IMR-90 (cell line): Measurements from ENCODE around the gene APOBEC3H. TPM values are rescaled to one million over a fixed set of nuclear protein-coding genes. Genes with fewer than 3 reads are reported as not detected.

ENCODE experiments used
- ATAC-seq: fragments of 200-7000 bp; cut with Tn5 transposase; 2 replicates; pipeline ENCODE4 v1.9.1; 2020; ENCODE audit warnings: low read depth, mild to moderate bottlenecking, moderate library complexity
- BruUV-seq: library from RNA; stranded (reverse); fragments of 400-500 nt; replicated peaks from 2 replicates; lab custom pipeline; 2021; lab: Mats Ljungman, UMichigan
- CTCF ChIA-PET: fragments of 300-600 bp; formaldehyde crosslinking; extraction: SDS; loops from one replicate; lab custom pipeline; 2021; ENCODE audit warnings: antibody characterized with exemption; lab: Yijun Ruan, JAX
- POLR2A ChIA-PET: fragments of 300-600 bp; sonication (Branson Sonifier 250); formaldehyde crosslinking; loops from one replicate; lab custom pipeline; 2022; ENCODE audit warnings: antibody characterized with exemption; ENCODE audit not compliant: unreplicated experiment; lab: Charles Lee
- DNase-seq: peaks from one replicate; pipeline ENCODE4 v3.0.0; 2013
- H2AFZ ChIP-seq: replicated peaks from 2 replicates; pipeline ENCODE3; 2013; ENCODE audit warnings: low read length, mild to moderate bottlenecking; ENCODE audit not compliant: poor library complexity
- H2AK5ac ChIP-seq: 2 replicates; pipeline ENCODE4 v1.6.1; 2013; ENCODE audit warnings: low read depth, low read length, inconsistent platforms
- H2AK9ac ChIP-seq: replicated peaks from 2 replicates; pipeline ENCODE3; 2013; ENCODE audit warnings: mild to moderate bottlenecking, low read depth, low read length, moderate library complexity; ENCODE audit not compliant: poor library complexity
- H2BK120ac ChIP-seq: 2 replicates; pipeline ENCODE4 v1.6.1; 2013; ENCODE audit warnings: low read depth, low read length, inconsistent platforms
- H2BK15ac ChIP-seq: 3 replicates; pipeline ENCODE4 v1.6.1; 2013; ENCODE audit warnings: low read depth, low read length, inconsistent platforms
- H2BK20ac ChIP-seq: 2 replicates; pipeline ENCODE4 v1.6.1; 2013; ENCODE audit warnings: low read depth, mild to moderate bottlenecking, inconsistent platforms, low read length, moderate library complexity
- H2BK5ac ChIP-seq: 2 replicates; pipeline ENCODE4 v1.6.1; 2013; ENCODE audit warnings: mild to moderate bottlenecking, low read depth, low read length, inconsistent platforms; ENCODE audit not compliant: poor library complexity, severe bottlenecking
- H3K14ac ChIP-seq: replicated peaks from 2 replicates; pipeline ENCODE4 v1.6.1; 2013; ENCODE audit warnings: low read depth, low read length, inconsistent platforms
- H3K18ac ChIP-seq: 2 replicates; pipeline ENCODE4 v1.6.1; 2013; ENCODE audit warnings: low read depth, low read length, control low read depth
- H3K23ac ChIP-seq: 2 replicates; pipeline ENCODE4 v1.6.1; 2013; ENCODE audit warnings: low read depth, low read length, inconsistent platforms
- H3K27ac ChIP-seq: 2 replicates; pipeline ENCODE4 v1.5.1; 2013; ENCODE audit warnings: mild to moderate bottlenecking, control low read depth, low read length; ENCODE audit not compliant: insufficient read depth
- H3K27me3 ChIP-seq: 2 replicates; pipeline ENCODE4 v1.6.1; 2013; ENCODE audit warnings: low read length; ENCODE audit not compliant: control insufficient read depth, insufficient read depth
- H3K36me3 ChIP-seq: 2 replicates; pipeline ENCODE4 v1.6.1; 2013; ENCODE audit warnings: low read length, mixed read lengths; ENCODE audit not compliant: control insufficient read depth, insufficient read depth
- H3K4ac ChIP-seq: 2 replicates; pipeline ENCODE4 v1.6.1; 2013; ENCODE audit warnings: low read depth, low read length, inconsistent platforms
- H3K4me1 ChIP-seq: 2 replicates; pipeline ENCODE4 v1.6.1; 2013; ENCODE audit warnings: low read length, mixed read lengths; ENCODE audit not compliant: control insufficient read depth, insufficient read depth
- H3K4me2 ChIP-seq: 2 replicates; pipeline ENCODE4 v1.6.1; 2013; ENCODE audit warnings: low read depth, mild to moderate bottlenecking, control low read depth, low read length, moderate library complexity
- H3K4me3 ChIP-seq: 2 replicates; pipeline ENCODE4 v1.5.1; 2013; ENCODE audit warnings: low read depth, mild to moderate bottlenecking, control low read depth, low read length, moderate library complexity; ENCODE audit not compliant: insufficient read depth
- H3K56ac ChIP-seq: 2 replicates; pipeline ENCODE4 v1.6.1; 2013; ENCODE audit warnings: low read length, inconsistent platforms; ENCODE audit not compliant: insufficient read depth; ENCODE audit errors: extremely low read depth
- H3K79me1 ChIP-seq, 2 experiments: 2 replicates each; pipeline ENCODE4 v1.6.1; 2013; ENCODE audit warnings: low read length in 2 of 2, inconsistent platforms in 1 of 2, low read depth in 1 of 2
- H3K9ac ChIP-seq: 2 replicates; pipeline ENCODE4 v1.6.1; 2013; ENCODE audit warnings: low read depth, low read length, control low read depth
- H3K9me1 ChIP-seq: 2 replicates; pipeline ENCODE4 v1.6.1; 2013; ENCODE audit warnings: low read length, inconsistent platforms; ENCODE audit not compliant: insufficient read depth
- H3K9me3 ChIP-seq: 2 replicates; pipeline ENCODE4 v1.6.1; 2013; ENCODE audit warnings: low read length; ENCODE audit not compliant: control insufficient read depth, insufficient read depth
- H4K20me1 ChIP-seq: 2 replicates; pipeline ENCODE4 v1.6.1; 2013; ENCODE audit warnings: low read length, inconsistent platforms; ENCODE audit not compliant: insufficient read depth
- H4K5ac ChIP-seq: 2 replicates; pipeline ENCODE4 v1.6.1; 2013; ENCODE audit warnings: mild to moderate bottlenecking, low read depth, low read length, control low read depth
- H4K8ac ChIP-seq, 2 experiments: 2 replicates each; pipeline ENCODE4 v1.6.1; 2013; ENCODE audit warnings: low read depth in 2 of 2, low read length in 2 of 2, control low read depth in 1 of 2, inconsistent platforms in 1 of 2
- H4K91ac ChIP-seq: 2 replicates; pipeline ENCODE4 v1.6.1; 2013; ENCODE audit warnings: low read depth, low read length, inconsistent platforms; ENCODE audit not compliant: insufficient read depth
- BHLHE40 ChIP-seq: fragments of 150-350 bp; IDR thresholded peaks from 2 replicates; pipeline ENCODE4 v1.6.1; 2016; ENCODE audit warnings: mild to moderate bottlenecking, low read depth, low read length
- CEBPB ChIP-seq: IDR thresholded peaks from 2 replicates; pipeline ENCODE4 v1.6.1; 2012; ENCODE audit warnings: low read depth, low read length, improper control_type of control experiment
- FOS ChIP-seq: fragments of 150-350 bp; IDR thresholded peaks from 2 replicates; pipeline ENCODE4 v1.6.1; 2016; ENCODE audit warnings: low read depth, low read length
- MAZ ChIP-seq: IDR thresholded peaks from 2 replicates; pipeline ENCODE4 v1.6.1; 2012; ENCODE audit warnings: low read depth, mild to moderate bottlenecking, low read length, improper control_type of control experiment, moderate library complexity, borderline replicate concordance
- MXI1 ChIP-seq: IDR thresholded peaks from 2 replicates; pipeline ENCODE4 v1.6.1; 2012; ENCODE audit warnings: low read depth, mild to moderate bottlenecking, low read length, moderate library complexity, borderline replicate concordance
- NFE2L2 ChIP-seq: fragments of 150-350 bp; IDR thresholded peaks from 2 replicates; pipeline ENCODE4 v1.6.1; 2016; ENCODE audit warnings: low read depth, mild to moderate bottlenecking, low read length
- POLR2A ChIP-seq: IDR thresholded peaks from 2 replicates; pipeline ENCODE4 v1.6.1; 2012; ENCODE audit warnings: mild to moderate bottlenecking, low read depth, low read length
- RAD21 ChIP-seq: IDR thresholded peaks from 2 replicates; pipeline ENCODE4 v1.6.1; 2012; ENCODE audit warnings: low read length, improper control_type of control experiment
- RCOR1 ChIP-seq: IDR thresholded peaks from 2 replicates; pipeline ENCODE4 v1.6.1; 2012; ENCODE audit warnings: mild to moderate bottlenecking, low read length, improper control_type of control experiment; ENCODE audit not compliant: insufficient replicate concordance
- RFX5 ChIP-seq: IDR thresholded peaks from 2 replicates; pipeline ENCODE4 v1.8.0; 2012; ENCODE audit warnings: low read depth, mild to moderate bottlenecking, low read length, moderate library complexity
- SMC3 ChIP-seq: fragments of 150-350 bp; IDR thresholded peaks from 2 replicates; pipeline ENCODE4 v1.6.1; 2016; ENCODE audit warnings: low read depth, mild to moderate bottlenecking, antibody characterized with exemption, low read length, moderate library complexity
- WGBS, 2 experiments: methylation state at CpG; one replicate each; pipeline versions ENCODE4 v1.1.5 to v1.1.7; 2013; ENCODE audit warnings: missing lambda C conversion rate in 2 of 2; ENCODE audit not compliant: insufficient read length in 1 of 2; ENCODE audit errors: extremely low coverage in 2 of 2; 5-methylcytosine and 5-hydroxymethylcytosine counted together
- dilution Hi-C: fragments of 300-500 bp; cut with HindIII; formaldehyde crosslinking; loops from one replicate; pipeline ENCODE4 v1.14.3; 2018; ENCODE audit warnings: low sequenced_read_pairs; ENCODE audit not compliant: unreplicated experiment
- in situ Hi-C: fragments of 300-500 bp; cut with MboI; formaldehyde crosslinking; loops from 3 replicates; pipeline ENCODE4 v1.14.3; 2019; ENCODE audit warnings: low sequenced_read_pairs, inconsistent platforms, mixed read lengths
- intact Hi-C: fragments of 100-400 bp; cut with micrococcal nuclease; formaldehyde crosslinking; loops from 2 replicates; pipeline ENCODE4 v1.10.0; 2022
- polyA plus RNA-seq, 3 experiments: library from polyadenylated mRNA; depleted of rRNA; stranded (reverse); fragments of >200 nt; gene quantifications; 2 replicates each; pipeline ENCODE4 v1.2.3, GENCODE V29; 2012; ENCODE audit warnings: low replicate concordance in 1 of 3
- total RNA-seq: library from RNA; depleted of rRNA; stranded (reverse); fragments of >200 nt; gene quantifications from 2 replicates; pipeline ENCODE4 v1.2.3, GENCODE V29; 2012
- TF ChIP-seq, protein P1 (sequence below): fragments of 150-350 bp; IDR thresholded peaks from 2 replicates; pipeline ENCODE4 v1.6.1; 2017; ENCODE audit warnings: mild to moderate bottlenecking, antibody characterized with exemption, low read length, low read depth
- TF ChIP-seq, protein P2 (sequence below): conservative IDR thresholded peaks from 2 replicates; pipeline ENCODE4 v1.5.1; 2012; ENCODE audit warnings: mild to moderate bottlenecking, low read depth, low read length, improper control_type of control experiment
- TF ChIP-seq, protein P3 (sequence below): fragments of 150-350 bp; IDR thresholded peaks from 2 replicates; pipeline ENCODE4 v1.6.1; 2016; ENCODE audit warnings: low read depth, mild to moderate bottlenecking, low read length, moderate library complexity, borderline replicate concordance

Gene APOBEC3H
- total and polyA plus RNA-seq, 2 of the 4 experiments (the other 2 are of a cell fraction): 0.18 TPM; not detected in 1

DNA sequence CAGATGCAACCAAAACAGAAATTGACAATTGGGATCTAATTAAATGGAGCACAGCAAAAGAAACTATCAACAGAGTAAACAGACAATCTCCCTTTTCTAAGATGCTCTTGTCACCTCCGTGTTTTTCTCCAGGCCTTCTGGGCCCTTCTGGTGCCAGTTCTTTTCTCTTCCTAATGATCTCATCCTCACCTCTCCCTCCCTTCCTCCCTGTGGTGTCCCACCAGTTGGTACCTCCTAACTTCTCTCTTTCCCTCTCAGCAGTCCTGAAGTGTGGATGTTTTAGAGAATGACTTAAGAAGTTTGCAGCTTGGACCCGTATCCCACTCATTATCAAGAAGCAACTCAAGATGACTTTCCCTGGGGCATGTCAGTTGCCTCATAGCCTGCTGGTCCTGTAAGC is 6.4 kb downstream of the APOBEC3H start:
- Histone ChIP-seq H3K18ac (no peak overlapping the region), H3K14ac (no peak overlapping the region), H3K4me1 (no peaks in the 10 kb centered on the region), H2BK5ac (no peak overlapping the region), H2AK9ac (no peak overlapping the region), H3K4me3 (no peak overlapping the region), H2AK5ac (no peak overlapping the region), H3K4ac (no peak overlapping the region), H3K56ac (no peak overlapping the region), H3K9me1 (no peaks in the 10 kb centered on the region), H3K79me1 (no peaks in the 10 kb centered on the region), H2BK20ac (no peak overlapping the region), H3K36me3 (no peaks in the 10 kb centered on the region), H3K4me2 (no peak overlapping the region), H4K20me1 (no peaks in the 10 kb centered on the region), H2BK120ac (no peak overlapping the region), H3K27ac (no peak overlapping the region), H3K9me3 (no peaks in the 10 kb centered on the region), H3K27me3 (peaks cover 24% of the 10 kb centered on the region), H4K8ac (no peak overlapping the region), H3K9ac (no peak overlapping the region), H4K5ac (no peak overlapping the region), H3K23ac (no peak overlapping the region), H2BK15ac (no peak overlapping the region), H4K91ac (no peak overlapping the region), H2AFZ (no peak overlapping the region)
- in situ Hi-C loops: loop anchor here (25.0 kb wide), 1 partner anchor 241 kb away; the partner anchor contains the start of gene CBX6
- intact Hi-C loops: no loop called here
- dilution Hi-C loops: no loop called here
- no TSS peak for BruUV-seq
- CTCF ChIA-PET: no interaction called here
- ATAC-seq: no peak
- WGBS, 2 experiments: no CpG with 5 or more reads among the region's 2 CpGs
- no peak for DNase-seq
- TF ChIP-seq RFX5 (no peak), MXI1 (no peak), RAD21 (no peak), BHLHE40 (no peak), POLR2A (no peak), FOS (no peak), SMC3 (no peak), RCOR1 (no peak), CEBPB (no peak), MAZ (no peak), NFE2L2 (no peak)
- TF ChIP-seq, protein P1, sequence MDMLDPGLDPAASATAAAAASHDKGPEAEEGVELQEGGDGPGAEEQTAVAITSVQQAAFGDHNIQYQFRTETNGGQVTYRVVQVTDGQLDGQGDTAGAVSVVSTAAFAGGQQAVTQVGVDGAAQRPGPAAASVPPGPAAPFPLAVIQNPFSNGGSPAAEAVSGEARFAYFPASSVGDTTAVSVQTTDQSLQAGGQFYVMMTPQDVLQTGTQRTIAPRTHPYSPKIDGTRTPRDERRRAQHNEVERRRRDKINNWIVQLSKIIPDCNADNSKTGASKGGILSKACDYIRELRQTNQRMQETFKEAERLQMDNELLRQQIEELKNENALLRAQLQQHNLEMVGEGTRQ: no peak
- TF ChIP-seq, protein P2, sequence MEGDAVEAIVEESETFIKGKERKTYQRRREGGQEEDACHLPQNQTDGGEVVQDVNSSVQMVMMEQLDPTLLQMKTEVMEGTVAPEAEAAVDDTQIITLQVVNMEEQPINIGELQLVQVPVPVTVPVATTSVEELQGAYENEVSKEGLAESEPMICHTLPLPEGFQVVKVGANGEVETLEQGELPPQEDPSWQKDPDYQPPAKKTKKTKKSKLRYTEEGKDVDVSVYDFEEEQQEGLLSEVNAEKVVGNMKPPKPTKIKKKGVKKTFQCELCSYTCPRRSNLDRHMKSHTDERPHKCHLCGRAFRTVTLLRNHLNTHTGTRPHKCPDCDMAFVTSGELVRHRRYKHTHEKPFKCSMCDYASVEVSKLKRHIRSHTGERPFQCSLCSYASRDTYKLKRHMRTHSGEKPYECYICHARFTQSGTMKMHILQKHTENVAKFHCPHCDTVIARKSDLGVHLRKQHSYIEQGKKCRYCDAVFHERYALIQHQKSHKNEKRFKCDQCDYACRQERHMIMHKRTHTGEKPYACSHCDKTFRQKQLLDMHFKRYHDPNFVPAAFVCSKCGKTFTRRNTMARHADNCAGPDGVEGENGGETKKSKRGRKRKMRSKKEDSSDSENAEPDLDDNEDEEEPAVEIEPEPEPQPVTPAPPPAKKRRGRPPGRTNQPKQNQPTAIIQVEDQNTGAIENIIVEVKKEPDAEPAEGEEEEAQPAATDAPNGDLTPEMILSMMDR: no peak
- TF ChIP-seq, protein P3, sequence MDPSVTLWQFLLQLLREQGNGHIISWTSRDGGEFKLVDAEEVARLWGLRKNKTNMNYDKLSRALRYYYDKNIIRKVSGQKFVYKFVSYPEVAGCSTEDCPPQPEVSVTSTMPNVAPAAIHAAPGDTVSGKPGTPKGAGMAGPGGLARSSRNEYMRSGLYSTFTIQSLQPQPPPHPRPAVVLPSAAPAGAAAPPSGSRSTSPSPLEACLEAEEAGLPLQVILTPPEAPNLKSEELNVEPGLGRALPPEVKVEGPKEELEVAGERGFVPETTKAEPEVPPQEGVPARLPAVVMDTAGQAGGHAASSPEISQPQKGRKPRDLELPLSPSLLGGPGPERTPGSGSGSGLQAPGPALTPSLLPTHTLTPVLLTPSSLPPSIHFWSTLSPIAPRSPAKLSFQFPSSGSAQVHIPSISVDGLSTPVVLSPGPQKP: no peak
- POLR2A ChIA-PET: no interaction called here
